Measurements from ENCODE around the gene CAB39. TPM values are rescaled to one million over a fixed set of nuclear protein-coding genes. Genes with fewer than 3 reads are reported as not detected.

Gene CAB39
- total and polyA plus RNA-seq, 2 donors (not counting 3 experiments of a cell fraction or from before 2014, with no cell fraction given) = 25.7 to 53.7 TPM

GRCh38 chr2:230732914-230733401 is 20.3 kb downstream of the CAB39 start:
- Histone ChIP-seq H3K27me3 (ENCODE audit: control insufficient read depth in 2 of 2, insufficient read depth in 2 of 2, low read length in 2 of 2) (no peaks in the 10 kb centered on the region), H3K9ac (replicated peaks; ENCODE audit: extremely low read depth, insufficient read depth, low read length) (no peak overlapping the region), H3K27ac (ENCODE audit: insufficient read depth, low read depth, low read length) (no peak overlapping the region), H3K36me3 (ENCODE audit: control insufficient read depth in 2 of 2, extremely low read depth in 1 of 2, insufficient read depth in 2 of 2, low read length in 2 of 2) (no peaks in the 10 kb centered on the region), H3K4me3 (replicated peaks in 1 of 3; ENCODE audit: insufficient read depth in 1 of 3, low read depth in 1 of 3, low read length in 3 of 3) (no peak overlapping the region), H4K20me1 (replicated peaks; ENCODE audit: control insufficient read depth, extremely low read depth, insufficient read depth, low read length) (peaks cover 2% of the 10 kb centered on the region), H3K4me2 (ENCODE audit: insufficient read depth, low read length) (no peak overlapping the region), H3K79me2 (ENCODE audit: control insufficient read depth, insufficient read depth, low read length) (peaks cover 92% of the 10 kb centered on the region), H2AFZ (ENCODE audit: low read depth, low read length) (no peak overlapping the region), H3K9me3 (replicated peaks; ENCODE audit: control insufficient read depth, insufficient read depth, low read length) (no peaks in the 10 kb centered on the region), H3K9me1 (replicated peaks; ENCODE audit: control insufficient read depth, extremely low read depth, insufficient read depth, low read length) (peaks cover 2% of the 10 kb centered on the region), H3K4me1 (ENCODE audit: control insufficient read depth, extremely low read depth, insufficient read depth, low read length) (no peaks in the 10 kb centered on the region)
- BruUV-seq (replicated peaks) = no TSS peak
- no peak for FAIRE-seq
- no peak for DNase-seq (ENCODE audit: low read depth, low spot score)
- TF ChIP-seq MAX (IDR thresholded peaks at IDR 0.05; ENCODE audit: insufficient read depth, insufficient read length) = no peak
- TF ChIP-seq EZH2 (IDR thresholded peaks at IDR 0.05; ENCODE audit: borderline replicate concordance, low read depth, low read length, severe bottlenecking) = no peak
- intact Hi-C loops (cut with micrococcal nuclease) = no loop called here
- CTCF ChIA-PET = interaction anchor here (1.2 kb wide), 1 partner anchor 13 kb away, joined by 3 read pairs; no protein-coding TSS in a partner anchor
- dilution Hi-C loops (cut with MboI; ENCODE audit: extremely low pct_ligation_motif_present, low sequenced_read_pairs) = no loop called here
- POLR2A ChIA-PET = no interaction called here

- H3K27me3 ChIP-seq (ENCODE audit: control insufficient read depth in 2 of 2, insufficient read depth in 2 of 2, low read length in 2 of 2) = no peaks in the 10 kb centered on the region
- CTCF ChIA-PET = interaction anchor here (0.7 to 1.2 kb wide), 4 partner anchors 12 to 64 kb away, joined by 3 read pairs; partner anchors contain the start of gene CAB39
- H3K27ac ChIP-seq (ENCODE audit: insufficient read depth, low read depth, low read length) = no peak overlapping the region
- DNase-seq (ENCODE audit: low read depth, low spot score) (no peak), FAIRE-seq (no peak)
- POLR2A ChIA-PET = no interaction called here
- H3K4me2 ChIP-seq (ENCODE audit: insufficient read depth, low read length) = no peak overlapping the region
- H3K9me3 ChIP-seq (replicated peaks; ENCODE audit: control insufficient read depth, insufficient read depth, low read length) = no peaks in the 10 kb centered on the region
- dilution Hi-C loops (cut with MboI; ENCODE audit: extremely low pct_ligation_motif_present, low sequenced_read_pairs) = no loop called here
- peaks cover 91% of the 10 kb centered on the region for H3K79me2 ChIP-seq (ENCODE audit: control insufficient read depth, insufficient read depth, low read length)
- peaks cover 2% of the 10 kb centered on the region for H3K9me1 ChIP-seq (replicated peaks; ENCODE audit: control insufficient read depth, extremely low read depth, insufficient read depth, low read length)
- BruUV-seq (replicated peaks) = no TSS peak
- no peaks in the 10 kb centered on the region for H3K4me1 ChIP-seq (ENCODE audit: control insufficient read depth, extremely low read depth, insufficient read depth, low read length)
- intact Hi-C loops (cut with micrococcal nuclease) = no loop called here
- peaks cover 2% of the 10 kb centered on the region for H4K20me1 ChIP-seq (replicated peaks; ENCODE audit: control insufficient read depth, extremely low read depth, insufficient read depth, low read length)
- TF ChIP-seq POLR2A (IDR thresholded peaks at IDR 0.05; ENCODE audit: low read depth, low read length) (no peak), POLR2AphosphoS5 (IDR thresholded peaks at IDR 0.05; ENCODE audit: insufficient read depth, low read depth, low read length) (no peak), JUN (IDR thresholded peaks at IDR 0.05; ENCODE audit: borderline replicate concordance, insufficient read depth, insufficient read length, low read depth) (no peak), EZH2 (IDR thresholded peaks at IDR 0.05; ENCODE audit: borderline replicate concordance, low read depth, low read length, severe bottlenecking) (no peak), MYC (IDR thresholded peaks at IDR 0.05; ENCODE audit: low read depth, low read length) (no peak), MAX (IDR thresholded peaks at IDR 0.05; ENCODE audit: insufficient read depth, insufficient read length) (no peak), FOS (IDR thresholded peaks at IDR 0.05; ENCODE audit: borderline replicate concordance, insufficient read depth, low read length) (no peak), CTCF (IDR thresholded peaks at IDR 0.05; ENCODE audit: extremely low read depth in 1 of 2, insufficient read depth in 1 of 2, low read depth in 1 of 2, low read length in 2 of 2) (no peak), GATA2 (IDR thresholded peaks at IDR 0.05; ENCODE audit: insufficient read depth, insufficient read length, low read depth, low read length) (no peak)
- H3K9ac ChIP-seq (replicated peaks; ENCODE audit: extremely low read depth, insufficient read depth, low read length) = no peak overlapping the region
- H3K36me3 ChIP-seq (ENCODE audit: control insufficient read depth in 2 of 2, extremely low read depth in 1 of 2, insufficient read depth in 2 of 2, low read length in 2 of 2) = no peaks in the 10 kb centered on the region
- H3K4me3 ChIP-seq (replicated peaks in 1 of 3; ENCODE audit: insufficient read depth in 1 of 3, low read depth in 1 of 3, low read length in 3 of 3) = no peak overlapping the region
- H2AFZ ChIP-seq (ENCODE audit: low read depth, low read length) = no peak overlapping the region
These were observed 21.9 kb downstream of the CAB39 start for GRCh38 chr2:230734247-230735175.

Measured in endothelial cell of umbilical vein (primary cell).